ENCODE results near the gene YWHAE. TPM values are rescaled to one million over a fixed set of nuclear protein-coding genes. Genes with fewer than 3 reads are reported as not detected.
A peak's percentile ranks its signal among the peaks of the same experiment; 100 is the strongest.

YWHAE gene
- total RNA-seq, 1 experiment from 2014 or later = 1,033 TPM

GRCh38 chr17:1368588-1368987 lies 31.4 kb downstream of the YWHAE start (continued):
- TF ChIP-seq ZNF138 (CRISPR knock-in tag; conservative IDR thresholded peaks at IDR 0.05) (no peak), ZBTB43 (CRISPR knock-in tag; IDR thresholded peaks at IDR 0.05) (no peak), MYBL2 (CRISPR knock-in tag; IDR thresholded peaks at IDR 0.05) (no peak), ZNF263 (CRISPR knock-in tag; IDR thresholded peaks at IDR 0.05; ENCODE audit: low read depth) (no peak), RORB (CRISPR knock-in tag; IDR thresholded peaks at IDR 0.05) (no peak)

GRCh38 chr17:1367351-1367745 lies 32.7 kb downstream of the YWHAE start:
- DNase-seq (ENCODE audit: low spot score) (no peak), ATAC-seq (no peak)
- Mint-ChIP-seq H3K27ac (peak overlapping the region; percentile 94), H3K4me1 (peaks cover 68% of the 10 kb centered on the region), H3K9me3 (no peaks in the 10 kb centered on the region), H3K27me3 (ENCODE audit: low read depth) (no peaks in the 10 kb centered on the region), H3K4me3 (peak overlapping the region; percentile 24; the same call in 1 of the 2 replicates), H3K36me3 (peaks cover 25% of the 10 kb centered on the region)
- TF ChIP-seq ZNF281 (CRISPR knock-in tag; IDR thresholded peaks at IDR 0.05) = no peak
- ChIA-PET POLR2A (no interaction called here), CTCF (interaction anchor here (1.1 to 3.7 kb wide), 5 partner anchors 8 to 90 kb away, joined by 3 to 102 read pairs (median 20); partner anchors contain the start of gene YWHAE)

- H3K27ac Mint-ChIP-seq = peak overlapping the region; percentile 94
- POLR2A ChIA-PET = interaction anchor here (0.6 to 1.6 kb wide), 3 partner anchors 24 to 82 kb away, joined by 4 to 9 read pairs (median 7); partner anchors contain the start of gene YWHAE
- TF ChIP-seq GABPB1 (CRISPR knock-in tag; IDR thresholded peaks at IDR 0.05) (no peak), ZNF219 (CRISPR knock-in tag; IDR thresholded peaks at IDR 0.05; ENCODE audit: borderline replicate concordance) (no peak), SMAD4 (CRISPR knock-in tag; IDR thresholded peaks at IDR 0.05) (no peak), GRHL2 (CRISPR knock-in tag; IDR thresholded peaks at IDR 0.05; ENCODE audit: insufficient replicate concordance, severe bottlenecking) (no peak), ZBTB43 (CRISPR knock-in tag; IDR thresholded peaks at IDR 0.05) (no peak), E2F1 (CRISPR knock-in tag; IDR thresholded peaks at IDR 0.05) (no peak), ZNF281 (CRISPR knock-in tag; IDR thresholded peaks at IDR 0.05) (no peak), MXD4 (CRISPR knock-in tag; IDR thresholded peaks at IDR 0.05; ENCODE audit: borderline replicate concordance) (no peak), ERG (CRISPR knock-in tag; IDR thresholded peaks at IDR 0.05) (no peak)
- TF ChIP-seq, protein P1, sequence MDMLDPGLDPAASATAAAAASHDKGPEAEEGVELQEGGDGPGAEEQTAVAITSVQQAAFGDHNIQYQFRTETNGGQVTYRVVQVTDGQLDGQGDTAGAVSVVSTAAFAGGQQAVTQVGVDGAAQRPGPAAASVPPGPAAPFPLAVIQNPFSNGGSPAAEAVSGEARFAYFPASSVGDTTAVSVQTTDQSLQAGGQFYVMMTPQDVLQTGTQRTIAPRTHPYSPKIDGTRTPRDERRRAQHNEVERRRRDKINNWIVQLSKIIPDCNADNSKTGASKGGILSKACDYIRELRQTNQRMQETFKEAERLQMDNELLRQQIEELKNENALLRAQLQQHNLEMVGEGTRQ (CRISPR knock-in tag; IDR thresholded peaks at IDR 0.05) = no peak
- TF ChIP-seq, protein P2, sequence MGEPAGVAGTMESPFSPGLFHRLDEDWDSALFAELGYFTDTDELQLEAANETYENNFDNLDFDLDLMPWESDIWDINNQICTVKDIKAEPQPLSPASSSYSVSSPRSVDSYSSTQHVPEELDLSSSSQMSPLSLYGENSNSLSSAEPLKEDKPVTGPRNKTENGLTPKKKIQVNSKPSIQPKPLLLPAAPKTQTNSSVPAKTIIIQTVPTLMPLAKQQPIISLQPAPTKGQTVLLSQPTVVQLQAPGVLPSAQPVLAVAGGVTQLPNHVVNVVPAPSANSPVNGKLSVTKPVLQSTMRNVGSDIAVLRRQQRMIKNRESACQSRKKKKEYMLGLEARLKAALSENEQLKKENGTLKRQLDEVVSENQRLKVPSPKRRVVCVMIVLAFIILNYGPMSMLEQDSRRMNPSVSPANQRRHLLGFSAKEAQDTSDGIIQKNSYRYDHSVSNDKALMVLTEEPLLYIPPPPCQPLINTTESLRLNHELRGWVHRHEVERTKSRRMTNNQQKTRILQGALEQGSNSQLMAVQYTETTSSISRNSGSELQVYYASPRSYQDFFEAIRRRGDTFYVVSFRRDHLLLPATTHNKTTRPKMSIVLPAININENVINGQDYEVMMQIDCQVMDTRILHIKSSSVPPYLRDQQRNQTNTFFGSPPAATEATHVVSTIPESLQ (CRISPR knock-in tag; IDR thresholded peaks at IDR 0.05) = no peak
These were observed 33.8 kb downstream of the YWHAE start for GRCh38 chr17:1366234-1366633.

More at GRCh38 chr17:1366234-1366633, 33.8 kb downstream of the YWHAE start:
- Mint-ChIP-seq H3K4me3 (peak overlapping the region; percentile 21; the same call in 1 of the 2 replicates), H3K4me1 (peaks cover 66% of the 10 kb centered on the region), H3K36me3 (peaks cover 26% of the 10 kb centered on the region), H3K27me3 (ENCODE audit: low read depth) (no peaks in the 10 kb centered on the region), H3K9me3 (no peaks in the 10 kb centered on the region)
- CTCF ChIA-PET = interaction anchor here (0.9 to 3.7 kb wide), 42 partner anchors 10 to 264 kb away, joined by 3 to 102 read pairs (median 8); partner anchors contain the start of genes CRK, INPP5K, MYO1C and YWHAE
- no peak for DNase-seq (ENCODE audit: low spot score)
- ATAC-seq = no peak

All from WTC11 (cell line).